Fibroblast of mammary gland (primary cell): ENCODE measurements around the gene ST6GALNAC3.

Experiments
- DNase-seq: peaks from one replicate; pipeline ENCODE4 v3.0.0-alpha.2; 2010; ENCODE audit warnings: low read depth
- H3K4me3 ChIP-seq: 2 replicates; pipeline ENCODE4 v1.5.1; 2011; ENCODE audit warnings: low read depth, mild to moderate bottlenecking, low read length, moderate library complexity; ENCODE audit not compliant: control insufficient read depth
- TF ChIP-seq, protein P1 (sequence below): conservative IDR thresholded peaks from 2 replicates; pipeline ENCODE4 v1.5.1; 2011; ENCODE audit warnings: low read depth, low read length, inconsistent platforms; ENCODE audit not compliant: control insufficient read depth, insufficient read depth

The ST6GALNAC3 gene

DNA sequence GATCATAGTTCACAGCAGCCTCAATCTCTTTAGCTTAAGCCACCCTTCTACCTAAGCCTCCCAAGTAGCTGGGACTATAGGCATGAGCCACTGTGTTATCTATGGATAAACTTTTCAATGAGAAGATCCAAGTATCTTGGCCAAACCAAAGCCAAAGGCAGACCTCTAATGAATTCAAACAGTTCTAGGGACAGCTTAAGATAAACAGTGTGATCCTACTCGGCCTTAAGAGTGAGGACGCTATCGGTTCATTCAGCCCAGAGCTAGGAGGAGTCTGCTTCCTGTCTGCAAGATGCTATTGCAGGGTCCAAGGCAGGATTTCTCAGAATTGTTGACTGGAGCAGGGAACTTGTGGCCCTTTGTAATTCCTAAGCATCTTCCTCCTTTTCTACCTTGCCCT is 368.7 kb downstream of the ST6GALNAC3 start:
- TF ChIP-seq, protein P1, sequence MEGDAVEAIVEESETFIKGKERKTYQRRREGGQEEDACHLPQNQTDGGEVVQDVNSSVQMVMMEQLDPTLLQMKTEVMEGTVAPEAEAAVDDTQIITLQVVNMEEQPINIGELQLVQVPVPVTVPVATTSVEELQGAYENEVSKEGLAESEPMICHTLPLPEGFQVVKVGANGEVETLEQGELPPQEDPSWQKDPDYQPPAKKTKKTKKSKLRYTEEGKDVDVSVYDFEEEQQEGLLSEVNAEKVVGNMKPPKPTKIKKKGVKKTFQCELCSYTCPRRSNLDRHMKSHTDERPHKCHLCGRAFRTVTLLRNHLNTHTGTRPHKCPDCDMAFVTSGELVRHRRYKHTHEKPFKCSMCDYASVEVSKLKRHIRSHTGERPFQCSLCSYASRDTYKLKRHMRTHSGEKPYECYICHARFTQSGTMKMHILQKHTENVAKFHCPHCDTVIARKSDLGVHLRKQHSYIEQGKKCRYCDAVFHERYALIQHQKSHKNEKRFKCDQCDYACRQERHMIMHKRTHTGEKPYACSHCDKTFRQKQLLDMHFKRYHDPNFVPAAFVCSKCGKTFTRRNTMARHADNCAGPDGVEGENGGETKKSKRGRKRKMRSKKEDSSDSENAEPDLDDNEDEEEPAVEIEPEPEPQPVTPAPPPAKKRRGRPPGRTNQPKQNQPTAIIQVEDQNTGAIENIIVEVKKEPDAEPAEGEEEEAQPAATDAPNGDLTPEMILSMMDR = no peak
- no peak overlapping the region for H3K4me3 ChIP-seq
- DNase-seq = no peak

DNA sequence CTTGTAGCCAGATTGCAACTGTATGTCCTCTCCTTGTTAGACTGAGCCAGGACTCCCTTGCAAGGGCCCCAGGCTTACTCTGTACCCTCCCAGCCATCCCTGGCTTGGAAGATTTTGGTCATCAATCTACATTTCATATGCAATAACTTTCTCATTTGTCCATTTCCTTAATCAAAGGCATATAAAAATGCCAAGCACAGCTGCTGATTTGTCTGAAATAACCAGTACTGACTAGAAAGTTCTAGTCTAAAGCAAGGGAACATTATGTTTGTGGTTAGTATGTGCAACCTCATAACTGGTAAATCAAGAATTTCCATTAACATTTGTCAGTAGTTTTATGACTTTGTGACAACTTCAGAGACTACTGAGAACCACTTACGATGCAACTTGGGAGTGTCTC is 370.2 kb downstream of the ST6GALNAC3 start:
- H3K4me3 ChIP-seq = no peak overlapping the region
- no peak for DNase-seq
- TF ChIP-seq, protein P1 = no peak

DNA sequence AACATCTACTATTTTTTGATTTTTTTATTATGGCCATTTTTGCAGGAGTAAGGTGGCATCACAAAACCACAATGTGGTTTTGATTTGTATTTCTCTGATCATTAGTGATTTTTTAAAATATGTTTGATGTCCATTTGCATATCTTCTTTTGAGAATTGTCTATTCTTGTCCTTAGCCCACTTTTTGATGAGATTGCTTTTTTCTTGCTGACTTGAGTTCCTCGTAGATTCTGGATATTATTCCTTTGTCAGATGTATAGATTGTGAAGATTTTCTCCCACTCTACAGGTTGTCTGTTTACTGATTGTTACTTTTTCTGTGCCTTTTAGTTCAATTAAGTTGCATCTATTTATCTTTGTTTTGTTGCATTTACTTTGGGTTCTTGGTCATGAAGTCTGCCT is 375.7 kb downstream of the ST6GALNAC3 start:
- DNase-seq = no peak
- TF ChIP-seq, protein P1 = no peak
- no peak overlapping the region for H3K4me3 ChIP-seq

DNA sequence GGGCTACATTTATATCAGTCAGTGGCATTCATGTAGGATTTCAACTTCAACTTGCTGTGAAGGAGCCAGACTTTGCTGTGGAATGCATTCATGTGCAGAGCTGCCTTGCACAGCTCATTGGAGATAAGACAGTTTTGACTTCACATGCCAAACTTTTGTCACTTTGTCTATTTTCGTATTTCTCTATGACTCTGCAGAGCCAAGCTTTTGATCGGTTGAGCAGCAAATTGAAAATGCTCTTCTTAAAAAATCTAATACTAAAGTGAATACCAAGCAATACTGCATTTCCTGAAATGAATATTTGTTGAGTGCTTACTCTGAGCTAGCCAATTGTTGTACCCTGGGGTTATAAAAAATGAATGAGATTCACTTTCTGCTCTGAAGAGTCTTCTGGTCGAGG is 388.7 kb downstream of the ST6GALNAC3 start:
- TF ChIP-seq, protein P1 = no peak
- DNase-seq = no peak
- no peak overlapping the region for H3K4me3 ChIP-seq

DNA sequence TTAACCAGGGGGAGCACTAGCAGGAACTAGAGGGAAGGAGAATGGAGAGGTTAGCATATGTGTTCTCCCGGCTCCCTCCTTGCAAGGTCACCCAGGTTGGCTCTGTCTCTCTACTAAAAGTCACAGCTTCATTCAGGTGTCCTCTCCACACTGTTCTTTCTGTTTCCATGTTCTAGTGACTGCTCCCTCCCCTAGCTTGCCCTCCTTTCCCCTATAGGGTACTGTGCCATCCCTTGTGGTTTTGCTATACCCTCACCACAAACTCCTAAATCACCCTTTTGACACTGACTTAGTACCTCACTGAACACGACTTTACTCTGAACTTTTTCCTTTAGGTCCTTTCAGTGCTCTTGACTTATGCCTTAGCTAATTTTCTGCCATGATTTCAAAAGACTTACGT is 389.3 kb downstream of the ST6GALNAC3 start:
- no peak overlapping the region for H3K4me3 ChIP-seq
- DNase-seq = no peak
- TF ChIP-seq, protein P1 = no peak

DNA sequence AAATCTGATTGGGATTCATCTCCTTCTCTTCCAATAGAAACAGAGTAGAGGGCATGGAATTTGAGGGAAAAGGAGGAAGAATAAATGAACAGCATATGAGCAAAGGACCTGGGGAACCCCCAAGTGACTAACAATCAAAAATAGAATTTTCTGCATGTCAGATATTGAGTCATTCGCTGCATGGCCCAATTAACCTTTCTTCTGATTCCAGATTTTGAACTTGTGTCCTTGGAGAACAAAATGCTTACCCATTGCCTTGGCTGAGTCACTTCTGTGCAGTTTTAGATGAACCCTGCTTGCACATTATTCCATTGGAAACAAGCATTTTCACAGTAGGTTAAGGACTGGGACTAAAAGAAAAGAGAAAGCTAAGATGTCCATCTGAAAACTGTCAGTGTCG is 390.5 kb downstream of the ST6GALNAC3 start:
- DNase-seq = peak; percentile 82
- H3K4me3 ChIP-seq = no peak overlapping the region
- TF ChIP-seq, protein P1 = no peak

DNA sequence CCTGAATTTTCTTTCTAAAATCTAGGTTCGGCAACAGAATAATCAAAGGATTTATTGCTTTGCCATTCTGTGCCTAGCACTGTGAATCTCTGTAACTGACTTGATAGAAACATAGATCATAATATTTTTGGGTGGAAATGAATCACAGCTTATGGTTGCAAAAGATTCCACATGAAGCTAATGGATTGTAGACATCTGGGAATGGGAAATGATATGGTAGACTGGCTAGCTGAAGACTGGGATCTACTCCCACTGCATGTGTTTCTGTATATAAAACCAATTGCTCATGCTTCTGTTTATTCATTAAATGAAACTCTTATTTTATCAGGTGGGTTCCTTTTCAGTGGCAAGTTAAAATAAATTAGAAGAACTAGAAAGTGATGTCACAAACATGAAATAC is 395.6 kb downstream of the ST6GALNAC3 start:
- TF ChIP-seq, protein P1 = no peak
- DNase-seq = no peak
- no peak overlapping the region for H3K4me3 ChIP-seq
